Adrenal gland (tissue), 12 donors: ENCODE data around the gene SLC27A5. TPM values are rescaled to one million over a fixed set of nuclear protein-coding genes. Genes with fewer than 3 reads are reported as not detected.
A peak's percentile ranks its signal among the peaks of the same experiment; 100 is the strongest.
"Not testable (repeated sequence)": the region's sequence is repeated elsewhere in the genome, so short reads cannot be mapped to it uniquely, and the experiment has no call there.

Source experiments
- DNase-seq, 7 donors: peaks; one replicate each; pipeline ENCODE4 v3.0.0-alpha.2; 2019 to 2020
- H3K27ac ChIP-seq, 5 donors: fragments of 200-600 bp; sonication (generic) in 4 of 5; 1 replicate in 3 of 5; 2 replicates in 2 of 5; pipeline versions ENCODE4 v1.5.1 to v1.8.0; 2016 to 2020; ENCODE audit warnings: mild to moderate bottlenecking in 1 of 5
- H3K27me3 ChIP-seq: fragments of 200-600 bp; 2 replicates; pipeline ENCODE4 v1.8.0; 2021
- H3K36me3 ChIP-seq, 2 donors: fragments of 200-600 bp; replicated peaks in 1 of 2; 1 replicate in 1 of 2; 2 replicates in 1 of 2; pipeline versions ENCODE4 v1.5.1 to v1.8.0; 2018 to 2022
- H3K4me1 ChIP-seq, 2 donors: fragments of 200-600 bp; replicated peaks in 1 of 2; 1 replicate in 1 of 2; 2 replicates in 1 of 2; pipeline versions ENCODE4 v1.5.1 to v1.8.0; 2018 to 2021
- H3K4me3 ChIP-seq, 4 donors: fragments of 200-600 bp; sonication (generic) in 3 of 4; one replicate each; pipeline ENCODE4 v1.5.1; 2016 to 2018
- H3K9me3 ChIP-seq, 3 donors: fragments of 200-600 bp; sonication (generic) in 1 of 3; replicated peaks in 1 of 3; 1 replicate in 2 of 3; 2 replicates in 1 of 3; pipeline versions ENCODE4 v1.5.1 to v1.8.0; 2016 to 2021
- CTCF ChIP-seq, 6 experiments: fragments of 450-650 bp in 4 of 6; fragments of 200-600 bp in 2 of 6; sonication (generic) in 1 of 6; IDR thresholded peaks; 1 replicate in 5 of 6; 2 replicates in 1 of 6; pipeline versions ENCODE4 v1.5.1 to v1.8.0; 2016 to 2021; ENCODE audit warnings: antibody characterized with exemption in 6 of 6, mild to moderate bottlenecking in 2 of 6, moderate library complexity in 1 of 6
- POLR2A ChIP-seq, 2 donors: fragments of 450-650 bp; IDR thresholded peaks; one replicate each; pipeline ENCODE4 v1.6.1; 2017; ENCODE audit warnings: antibody characterized with exemption in 2 of 2, mild to moderate bottlenecking in 2 of 2, moderate library complexity in 1 of 2
- WGBS, 4 donors: extraction: QIAGEN DNeasy Blood & Tissue Kit in 2 of 4; methylation state at CpG; one replicate each; pipeline versions ENCODE4 v1.1.5 to v1.1.7; 2013 to 2017; 5-methylcytosine and 5-hydroxymethylcytosine counted together
- intact Hi-C, 2 donors: fragments of 100-400 bp; cut with DNase I; formaldehyde crosslinking; loops; one replicate each; pipeline versions ENCODE4 v1.14.1 to v1.15.0; 2022 to 2023
- polyA plus RNA-seq, 3 donors: library from polyadenylated mRNA; stranded (reverse); fragments of 200-250 nt in 2 of 3; fragments of 350-450 nt in 1 of 3; fragmentation: Illumina TruSeq in 1 of 3; extraction: RNeasy Lipid Tissue Mini Kit (QIAGEN cat#74804) in 1 of 3; gene quantifications; one replicate each; pipeline ENCODE4 v1.2.3, GENCODE V29; 2013 to 2014
- total RNA-seq, 9 donors: library from RNA; depleted of rRNA in 4 of 9; stranded (reverse); fragments of >200 nt in 4 of 9; fragments of 120-200 nt in 1 of 9; fragmentation: NEBNext Ultra II Directional in 1 of 9; extraction: Animal tissue kit (Norgen Biotek cat#: 25700) in 1 of 9; gene quantifications; one replicate each; pipeline versions ENCODE4 v1.1.0 to v1.2.4, GENCODE V29; 2013 to 2023
- donor health status: healthy with polysubstance abuse.
- donor health status: Bipolar disorder and iron deficiency.
- donor health status: DM: yes; HTN: yes; CAD: no.
- donor health status: DM: no; HTN: no; CAD: no.
- donor health status: DM: no; HTN: no; CAD: no.
- donor health status: DM: yes; HTN: yes; CAD: no.

The SLC27A5 gene
- total and polyA plus RNA-seq, 12 donors, result 3.8 to 18.3 (median 9.1) TPM

- 21 to 36% (median 25%) methylated on average over 18 to 27 of the region's 27 CpGs for WGBS, 4 donors
- H3K27me3 ChIP-seq, result no peaks in the 10 kb centered on the region
- H3K9me3 ChIP-seq, result no peaks in the 10 kb centered on the region
- no peak for DNase-seq
- peak overlapping the region in 3 of 4 donors; percentile 38 to 72 (median 59) for H3K4me3 ChIP-seq
- peaks cover 6 to 14% of the 10 kb centered on the region in 2 donors for H3K4me1 ChIP-seq
- H3K27ac ChIP-seq, result peak overlapping the region; percentile 70 to 95 (median 89)
- TF ChIP-seq CTCF (IDR thresholded peaks at IDR 0.05), result no peak
- no peak for TF ChIP-seq POLR2A (IDR thresholded peaks at IDR 0.05)
- peaks cover 0 to 35% of the 10 kb centered on the region in 2 donors for H3K36me3 ChIP-seq
- intact Hi-C loops, result no loop called here
Observed at GRCh38 chr19:58474997-58475713, 36.6 kb downstream of the SLC27A5 start.

GRCh38 chr19:58474291-58474996, 37.3 kb downstream of the SLC27A5 start:
- intact Hi-C loops, result no loop called here
- Histone ChIP-seq H3K4me1 (peaks cover 6 to 14% of the 10 kb centered on the region in 2 donors), H3K4me3 (no peak overlapping the region), H3K9me3 (no peaks in the 10 kb centered on the region), H3K27me3 (no peaks in the 10 kb centered on the region), H3K27ac (peak overlapping the region in 1 of 5 donors; percentile 91), H3K36me3 (peaks cover 0 to 36% of the 10 kb centered on the region in 2 donors)
- TF ChIP-seq POLR2A (IDR thresholded peaks at IDR 0.05), result no peak
- TF ChIP-seq CTCF (IDR thresholded peaks at IDR 0.05), result no peak
- WGBS, 4 donors, result 86 to 91% (median 88%) methylated on average over 12 of the region's 12 CpGs
- DNase-seq, result no peak

GRCh38 chr19:58473775-58474174, 38.0 kb downstream of the SLC27A5 start:
- peaks cover 6 to 16% of the 10 kb centered on the region in 2 donors for H3K4me1 ChIP-seq
- H3K27ac ChIP-seq, result no peak overlapping the region
- H3K27me3 ChIP-seq, result no peaks in the 10 kb centered on the region
- H3K4me3 ChIP-seq, result no peak overlapping the region
- H3K9me3 ChIP-seq, result no peaks in the 10 kb centered on the region
- intact Hi-C loops, result no loop called here
- peaks cover 0 to 34% of the 10 kb centered on the region in 2 donors for H3K36me3 ChIP-seq
- TF ChIP-seq CTCF (IDR thresholded peaks at IDR 0.05), result no peak
- TF ChIP-seq POLR2A (IDR thresholded peaks at IDR 0.05), result no peak
- no peak for DNase-seq

- no peak overlapping the region for H3K27ac ChIP-seq
- H3K4me1 ChIP-seq, result peaks cover 4 to 18% of the 10 kb centered on the region in 2 donors
- H3K4me3 ChIP-seq, result no peak overlapping the region
- 94 to 95% (median 95%) methylated on average over 19 to 39 of the region's 39 CpGs for WGBS, 4 donors
- peaks cover 0 to 33% of the 10 kb centered on the region in 2 donors for H3K36me3 ChIP-seq
- no peak for TF ChIP-seq POLR2A (IDR thresholded peaks at IDR 0.05)
- no peak for TF ChIP-seq CTCF (IDR thresholded peaks at IDR 0.05)
- no peaks in the 10 kb centered on the region for H3K9me3 ChIP-seq
- no peaks in the 10 kb centered on the region for H3K27me3 ChIP-seq
- intact Hi-C loops, result no loop called here
- no peak for DNase-seq
Observed at GRCh38 chr19:58471736-58472135, 40.1 kb downstream of the SLC27A5 start.

GRCh38 chr19:58470837-58471543, 40.8 kb downstream of the SLC27A5 start:
- peaks cover 0 to 14% of the 10 kb centered on the region in 2 donors for H3K4me1 ChIP-seq
- H3K9me3 ChIP-seq, H3K27me3 ChIP-seq, H3K27ac ChIP-seq, intact Hi-C loops, H3K4me3 ChIP-seq, DNase-seq: not testable (repeated sequence)
- 90 to 99% (median 97%) methylated on average over 12 to 33 of the region's 53 CpGs for WGBS, 4 donors
- peaks cover 0 to 33% of the 10 kb centered on the region in 2 donors for H3K36me3 ChIP-seq
